AG09319 (cell line): ENCODE results near the gene NR2E1.

Experiments
- DNase-seq: peaks from one replicate; pipeline ENCODE4 v3.0.0-alpha.2; 2010; ENCODE audit warnings: low read depth; ENCODE audit errors: extremely low read depth
- TF ChIP-seq, protein P1 (sequence below): IDR thresholded peaks from 2 replicates; pipeline ENCODE4 v1.5.1; 2011; ENCODE audit warnings: low read depth, mild to moderate bottlenecking, inconsistent platforms, low read length, moderate library complexity

Gene NR2E1

DNA sequence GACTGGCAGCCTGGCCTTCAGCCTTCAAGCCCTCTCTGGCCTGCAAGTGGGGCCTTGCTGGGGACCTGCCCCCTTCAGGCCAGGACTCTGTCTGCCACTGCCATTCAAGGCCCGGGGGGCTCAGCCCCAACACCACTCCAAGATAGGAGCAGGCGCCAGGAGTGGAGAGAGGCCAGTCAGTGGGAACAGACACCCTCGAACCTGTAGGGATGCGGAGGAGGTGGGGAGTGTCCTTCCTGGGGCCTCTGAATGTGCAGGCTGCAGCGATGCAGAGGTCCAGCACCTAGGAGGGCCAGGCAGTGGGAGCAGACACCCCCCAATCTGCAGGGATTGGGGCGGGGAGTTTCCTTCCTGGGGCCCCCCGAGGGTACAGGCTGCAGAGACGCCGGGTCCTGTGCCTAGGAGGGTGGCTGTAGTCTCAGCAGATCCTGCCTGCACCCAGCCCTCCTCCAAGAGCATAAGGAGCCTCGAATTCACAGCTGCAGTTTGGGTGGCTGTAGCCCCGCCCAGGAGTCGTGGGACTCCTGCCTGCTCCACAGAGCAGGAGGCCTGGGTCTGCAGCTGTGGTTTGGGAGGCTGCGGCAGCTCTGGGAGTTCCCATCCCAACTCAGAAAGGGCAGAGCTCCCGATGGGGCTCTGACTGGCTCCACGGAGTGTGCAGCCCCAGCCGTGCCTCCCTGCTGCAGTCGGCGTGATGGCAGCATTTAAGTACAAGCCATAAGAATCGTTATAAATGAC is 33.1 kb downstream of the NR2E1 start:
- no peak for DNase-seq
- TF ChIP-seq, protein P1, sequence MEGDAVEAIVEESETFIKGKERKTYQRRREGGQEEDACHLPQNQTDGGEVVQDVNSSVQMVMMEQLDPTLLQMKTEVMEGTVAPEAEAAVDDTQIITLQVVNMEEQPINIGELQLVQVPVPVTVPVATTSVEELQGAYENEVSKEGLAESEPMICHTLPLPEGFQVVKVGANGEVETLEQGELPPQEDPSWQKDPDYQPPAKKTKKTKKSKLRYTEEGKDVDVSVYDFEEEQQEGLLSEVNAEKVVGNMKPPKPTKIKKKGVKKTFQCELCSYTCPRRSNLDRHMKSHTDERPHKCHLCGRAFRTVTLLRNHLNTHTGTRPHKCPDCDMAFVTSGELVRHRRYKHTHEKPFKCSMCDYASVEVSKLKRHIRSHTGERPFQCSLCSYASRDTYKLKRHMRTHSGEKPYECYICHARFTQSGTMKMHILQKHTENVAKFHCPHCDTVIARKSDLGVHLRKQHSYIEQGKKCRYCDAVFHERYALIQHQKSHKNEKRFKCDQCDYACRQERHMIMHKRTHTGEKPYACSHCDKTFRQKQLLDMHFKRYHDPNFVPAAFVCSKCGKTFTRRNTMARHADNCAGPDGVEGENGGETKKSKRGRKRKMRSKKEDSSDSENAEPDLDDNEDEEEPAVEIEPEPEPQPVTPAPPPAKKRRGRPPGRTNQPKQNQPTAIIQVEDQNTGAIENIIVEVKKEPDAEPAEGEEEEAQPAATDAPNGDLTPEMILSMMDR, result no peak

DNA sequence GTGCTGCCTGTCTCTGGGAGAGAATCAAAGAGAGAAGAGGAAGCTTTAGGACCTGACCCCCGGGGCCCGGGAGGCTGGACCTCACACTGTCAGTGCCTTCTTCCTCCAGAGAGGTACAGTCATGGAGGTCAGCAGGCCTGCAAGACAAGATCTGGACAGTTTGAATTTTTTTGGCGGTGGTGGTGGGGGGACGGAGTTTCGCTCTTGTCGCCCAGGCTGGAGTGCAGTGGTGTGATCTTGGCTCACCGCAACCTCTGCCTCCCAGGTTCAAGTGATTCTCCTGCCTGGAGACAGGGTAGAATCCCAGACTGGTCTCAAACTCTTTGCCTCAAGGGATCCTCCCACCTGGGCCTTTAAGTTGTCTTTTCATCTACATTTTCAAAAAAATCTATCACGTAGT is 34.4 kb downstream of the NR2E1 start:
- TF ChIP-seq, protein P1, result no peak
- no peak for DNase-seq

DNA sequence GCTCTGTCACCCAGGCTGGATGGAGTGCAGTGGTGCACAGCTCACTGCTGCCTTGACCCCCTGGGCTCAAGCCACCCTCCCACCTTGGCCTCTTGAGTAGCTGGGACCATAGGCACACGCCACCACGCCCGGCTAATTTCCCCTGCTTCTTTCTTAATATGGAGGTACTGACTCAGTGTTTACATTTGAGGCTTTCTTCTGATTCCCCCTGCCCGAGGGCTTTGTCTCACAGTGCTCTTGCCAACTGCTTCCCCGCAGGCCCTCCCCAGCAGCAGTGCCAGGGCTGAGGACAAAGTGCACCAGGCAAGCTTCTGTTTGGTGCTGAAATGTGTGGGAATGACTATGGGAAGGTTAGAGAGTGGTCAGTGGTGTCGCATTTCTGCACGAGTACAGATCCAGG is 34.8 kb downstream of the NR2E1 start:
- TF ChIP-seq, protein P1, result no peak
- peak; percentile 41 for DNase-seq

DNA sequence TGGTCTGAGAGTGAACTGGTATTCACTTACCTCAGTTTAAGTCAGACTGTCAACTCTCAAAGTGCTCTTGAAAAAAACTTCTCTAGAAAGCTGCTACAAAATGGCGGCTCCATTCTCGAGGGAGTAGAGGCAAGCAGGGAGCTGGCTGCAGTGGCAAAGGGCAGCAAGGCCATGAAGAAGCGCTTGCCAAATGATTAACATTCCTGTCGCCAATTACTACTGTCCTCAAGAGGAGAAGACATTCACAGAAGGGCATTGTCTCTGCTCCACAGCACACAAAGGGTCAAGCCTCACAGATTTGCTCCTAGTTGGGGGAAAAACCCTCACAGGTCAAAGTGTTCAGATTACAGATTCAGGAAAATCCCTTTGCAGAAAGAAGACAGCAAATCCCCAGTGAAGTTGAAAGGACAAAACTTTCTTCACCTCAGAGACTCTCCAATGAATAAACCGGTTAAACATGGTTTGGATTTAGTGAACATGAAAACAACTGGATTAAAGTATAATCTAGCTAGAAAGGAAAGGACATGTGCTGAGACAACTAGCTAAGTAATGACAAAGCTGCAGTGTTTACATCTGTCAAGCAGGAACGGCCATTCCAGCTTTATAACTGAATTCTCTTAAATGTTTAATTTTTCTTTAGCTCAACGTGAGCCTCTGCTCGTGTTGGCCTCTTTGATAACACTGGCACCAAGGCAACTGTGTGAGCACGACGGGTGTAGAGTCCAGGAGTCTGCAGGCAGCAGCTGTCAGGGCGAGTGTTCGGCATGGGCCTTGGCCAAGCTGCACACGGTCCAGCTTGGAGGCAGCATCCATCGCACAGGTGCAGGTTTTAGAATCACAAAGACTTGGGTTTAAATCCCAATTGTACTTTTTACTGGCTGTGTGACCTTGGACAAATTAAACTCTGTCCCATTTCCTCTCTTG is 37.6 kb downstream of the NR2E1 start:
- DNase-seq, result no peak
- TF ChIP-seq, protein P1, result no peak

DNA sequence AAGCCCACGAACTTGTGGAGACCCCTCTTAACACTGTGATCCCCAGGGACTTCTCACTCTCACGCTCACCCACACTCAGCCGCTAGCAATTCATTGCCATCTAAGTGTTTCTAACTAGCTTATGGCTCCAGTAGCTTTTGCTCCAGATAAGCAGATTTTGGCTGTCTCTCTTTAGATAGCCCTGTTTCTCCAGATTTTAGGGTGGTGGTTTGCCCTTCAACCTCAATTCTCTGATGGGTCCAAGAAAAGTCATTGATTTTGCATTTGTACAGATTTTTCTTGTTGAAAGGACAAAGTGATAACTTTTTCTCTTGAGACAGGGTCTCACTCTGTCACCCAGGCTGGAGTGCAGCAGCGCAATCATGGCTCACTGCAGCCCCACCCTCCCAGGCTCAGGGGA is 41.2 kb downstream of the NR2E1 start:
- TF ChIP-seq, protein P1, result no peak
- DNase-seq, result no peak

DNA sequence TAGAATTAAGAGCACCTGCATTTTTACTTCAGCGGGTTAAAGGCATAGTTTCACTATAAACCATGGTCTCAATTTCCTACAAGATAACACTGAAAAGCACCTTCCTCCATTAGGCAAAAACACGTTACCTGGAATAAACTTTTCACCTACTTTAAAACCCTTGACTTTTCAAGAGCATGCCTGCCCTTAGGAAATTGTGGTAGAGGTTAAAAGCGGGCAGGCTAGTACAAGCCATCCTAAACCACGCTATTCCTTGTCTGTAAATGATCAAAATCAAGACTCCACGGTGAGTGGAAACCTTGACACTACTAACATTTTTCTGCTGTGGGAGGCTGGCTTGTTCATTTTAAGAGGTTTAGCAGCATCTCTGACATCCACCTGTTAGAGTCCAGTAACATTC is 43.9 kb downstream of the NR2E1 start:
- DNase-seq, result no peak
- TF ChIP-seq, protein P1, result no peak

DNA sequence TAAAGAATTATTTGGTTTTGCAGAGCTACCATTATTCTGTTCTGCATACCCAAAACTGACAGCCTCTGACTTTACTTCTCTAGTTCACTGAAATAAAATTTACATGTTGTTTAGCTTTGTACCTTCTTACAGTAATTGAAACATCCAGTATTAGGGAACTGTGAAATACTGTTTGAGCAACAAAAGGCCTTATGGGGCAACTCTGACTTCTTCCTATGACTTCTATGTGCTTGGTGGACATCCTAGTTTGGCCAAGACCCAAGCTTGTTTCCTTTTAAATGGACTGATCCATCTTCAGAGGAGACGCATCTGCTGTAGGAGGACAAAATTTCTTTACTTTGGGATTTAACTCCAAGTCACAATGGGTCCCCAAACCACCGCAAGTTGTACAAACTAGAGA is 44.7 kb downstream of the NR2E1 start:
- no peak for DNase-seq
- TF ChIP-seq, protein P1, result no peak
